ENCODE data around the gene CSF2.

DNA sequence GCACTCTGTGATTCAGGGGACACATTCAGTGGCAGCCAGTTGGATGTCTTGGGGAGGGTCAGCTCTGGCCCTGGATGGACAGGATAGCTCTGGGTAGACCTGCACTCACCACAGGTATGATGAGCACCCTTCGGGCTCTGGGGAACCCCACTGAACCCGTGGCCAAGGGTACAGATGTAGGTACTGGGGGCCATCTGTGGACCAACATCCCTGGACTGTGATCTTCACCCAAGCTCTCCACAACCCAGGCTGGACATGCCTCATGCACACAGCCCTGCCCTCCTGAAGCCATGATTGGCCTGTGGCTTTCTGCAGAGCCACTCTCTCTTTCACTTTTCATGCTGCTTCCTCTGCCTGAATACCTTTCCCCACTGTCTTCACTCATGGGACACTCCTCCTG is 46.6 kb upstream of the CSF2 start:
- TF ChIP-seq CTCF (conservative IDR thresholded peaks at IDR 0.05) (no peak), ZFX (IDR thresholded peaks at IDR 0.05) (no peak)

All from C4-2B (cell line).